Neural cell (in vitro differentiated cells): ENCODE measurements around the gene CLEC5A.

Experiments used
- EP300 ChIP-seq: fragments of 450-650 bp; conservative IDR thresholded peaks from 2 replicates; pipeline ENCODE4 v1.6.1; 2014; ENCODE audit warnings: antibody characterized with exemption, mild to moderate bottlenecking, moderate library complexity; ENCODE audit not compliant: poor library complexity, severe bottlenecking
- MXI1 ChIP-seq: fragments of 450-650 bp; conservative IDR thresholded peaks from 2 replicates; pipeline ENCODE4 v1.6.1; 2014; ENCODE audit warnings: antibody characterized with exemption, mild to moderate bottlenecking; ENCODE audit not compliant: poor library complexity, severe bottlenecking
- POLR2AphosphoS5 ChIP-seq: IDR thresholded peaks from 2 replicates; pipeline ENCODE4 v1.6.1; 2012
- TF ChIP-seq, protein P1 (sequence below): fragments of 450-650 bp; IDR thresholded peaks from 2 replicates; pipeline ENCODE4 v1.5.1; 2014; ENCODE audit warnings: antibody characterized with exemption, mild to moderate bottlenecking, moderate library complexity; ENCODE audit not compliant: poor library complexity, severe bottlenecking

DNA sequence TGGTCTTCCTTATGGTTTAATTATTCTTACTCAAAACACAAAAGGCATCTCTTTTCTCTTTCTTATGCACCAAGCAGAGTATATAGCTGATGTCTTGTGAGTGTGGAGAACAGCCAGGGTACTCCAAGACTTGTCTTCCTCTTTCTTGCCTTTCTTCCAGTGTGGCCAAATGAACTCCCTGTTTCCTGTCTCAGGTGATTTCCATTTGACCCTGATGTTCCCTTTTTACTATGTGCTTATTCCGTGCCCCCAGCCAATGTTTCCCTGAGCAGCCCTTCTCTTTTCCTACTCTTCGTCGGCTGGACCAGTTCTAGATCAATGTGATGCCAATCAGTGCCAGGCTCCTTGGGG, 18.0 kb downstream of the CLEC5A start:
- TF ChIP-seq EP300 (no peak), POLR2AphosphoS5 (no peak), MXI1 (no peak)
- TF ChIP-seq, protein P1, sequence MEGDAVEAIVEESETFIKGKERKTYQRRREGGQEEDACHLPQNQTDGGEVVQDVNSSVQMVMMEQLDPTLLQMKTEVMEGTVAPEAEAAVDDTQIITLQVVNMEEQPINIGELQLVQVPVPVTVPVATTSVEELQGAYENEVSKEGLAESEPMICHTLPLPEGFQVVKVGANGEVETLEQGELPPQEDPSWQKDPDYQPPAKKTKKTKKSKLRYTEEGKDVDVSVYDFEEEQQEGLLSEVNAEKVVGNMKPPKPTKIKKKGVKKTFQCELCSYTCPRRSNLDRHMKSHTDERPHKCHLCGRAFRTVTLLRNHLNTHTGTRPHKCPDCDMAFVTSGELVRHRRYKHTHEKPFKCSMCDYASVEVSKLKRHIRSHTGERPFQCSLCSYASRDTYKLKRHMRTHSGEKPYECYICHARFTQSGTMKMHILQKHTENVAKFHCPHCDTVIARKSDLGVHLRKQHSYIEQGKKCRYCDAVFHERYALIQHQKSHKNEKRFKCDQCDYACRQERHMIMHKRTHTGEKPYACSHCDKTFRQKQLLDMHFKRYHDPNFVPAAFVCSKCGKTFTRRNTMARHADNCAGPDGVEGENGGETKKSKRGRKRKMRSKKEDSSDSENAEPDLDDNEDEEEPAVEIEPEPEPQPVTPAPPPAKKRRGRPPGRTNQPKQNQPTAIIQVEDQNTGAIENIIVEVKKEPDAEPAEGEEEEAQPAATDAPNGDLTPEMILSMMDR = no peak
